H1 (cell line): Measurements from ENCODE around the gene RMDN3. TPM values are rescaled to one million over a fixed set of nuclear protein-coding genes. Genes with fewer than 3 reads are reported as not detected.

Experiments used
- CTCF ChIA-PET: fragments of 300-600 bp; sonication (Branson Sonifier 250); formaldehyde crosslinking; loops from one replicate; lab custom pipeline; 2021; ENCODE audit not compliant: partially characterized antibody; lab: Charles Lee
- POLR2A ChIA-PET: fragments of 300-600 bp; sonication (Branson Sonifier 250); formaldehyde crosslinking; loops from one replicate; lab custom pipeline; 2021; ENCODE audit warnings: inconsistent platforms; ENCODE audit not compliant: partially characterized antibody; lab: Charles Lee
- DNase-seq, 2 experiments: peaks; one replicate each; pipeline versions ENCODE4 v3.0.0 to v3.0.0-alpha.2; 2010 to 2022; ENCODE audit warnings: low spot score in 2 of 2, low read depth in 1 of 2, mixed read lengths in 1 of 2
- FAIRE-seq: peaks from 2 replicates; lab custom pipeline; 2011; peaks lifted over from hg19 to GRCh38; lab: Jason Lieb, UNC
- H2AFZ ChIP-seq: 2 replicates; pipeline ENCODE4 v1.8.1; 2012; ENCODE audit warnings: low read length, inconsistent platforms
- H2AK5ac ChIP-seq: 2 replicates; pipeline ENCODE4 v1.6.1; 2013; ENCODE audit warnings: low read depth, low read length
- H2BK120ac ChIP-seq: replicated peaks from 2 replicates; pipeline ENCODE3; 2013; ENCODE audit warnings: low read depth, low read length, inconsistent platforms
- H2BK12ac ChIP-seq: 2 replicates; pipeline ENCODE4 v1.6.1; 2013; ENCODE audit warnings: low read depth, low read length
- H2BK15ac ChIP-seq: 2 replicates; pipeline ENCODE4 v1.6.1; 2013; ENCODE audit warnings: low read length
- H2BK20ac ChIP-seq: 2 replicates; pipeline ENCODE4 v1.6.1; 2013; ENCODE audit warnings: low read length
- H2BK5ac ChIP-seq: 2 replicates; pipeline ENCODE4 v1.6.1; 2013; ENCODE audit warnings: low read depth, low read length
- H3K14ac ChIP-seq: 2 replicates; pipeline ENCODE4 v1.6.1; 2013; ENCODE audit warnings: inconsistent platforms; ENCODE audit not compliant: insufficient read length
- H3K18ac ChIP-seq: 2 replicates; pipeline ENCODE4 v1.6.1; 2013; ENCODE audit warnings: low read length; ENCODE audit errors: extremely low read depth
- H3K23ac ChIP-seq: 2 replicates; pipeline ENCODE4 v1.6.1; 2013; ENCODE audit warnings: inconsistent platforms; ENCODE audit not compliant: insufficient read length
- H3K23me2 ChIP-seq: 2 replicates; pipeline ENCODE4 v1.6.1; 2013; ENCODE audit warnings: low read depth, low read length
- H3K27ac ChIP-seq: 2 replicates; pipeline ENCODE4 v1.6.1; 2011; ENCODE audit warnings: low read depth, low read length, inconsistent platforms
- H3K27me3 ChIP-seq, 4 experiments: replicated peaks in 1 of 4; 1 replicate in 1 of 4; 2 replicates in 3 of 4; pipeline versions ENCODE4 v1.6.1 to v1.8.1; 2011 to 2013; ENCODE audit warnings: low read length in 3 of 4, mild to moderate bottlenecking in 3 of 4, inconsistent platforms in 2 of 4, mixed read lengths in 2 of 4, moderate library complexity in 1 of 4; ENCODE audit not compliant: control insufficient read depth in 3 of 4, insufficient read depth in 3 of 4; ENCODE audit errors: extremely low read depth in 1 of 4
- H3K36me3 ChIP-seq, 4 experiments: 2 replicates each; pipeline versions ENCODE4 v1.6.1 to v1.8.1; 2011 to 2013; ENCODE audit warnings: mild to moderate bottlenecking in 4 of 4, low read length in 3 of 4, moderate library complexity in 2 of 4, control low read depth in 1 of 4, inconsistent platforms in 1 of 4; ENCODE audit not compliant: insufficient read depth in 4 of 4, control insufficient read depth in 2 of 4
- H3K4ac ChIP-seq: replicated peaks from 2 replicates; pipeline ENCODE3; 2013; ENCODE audit warnings: low read length, low read depth, mixed read lengths, inconsistent platforms; ENCODE audit not compliant: insufficient read length
- H3K4me1 ChIP-seq, 4 experiments: replicated peaks in 1 of 4; 1 replicate in 1 of 4; 2 replicates in 3 of 4; pipeline versions ENCODE4 v1.6.1 to v1.8.1; 2011 to 2013; ENCODE audit warnings: low read length in 3 of 4, inconsistent platforms in 2 of 4, mixed read lengths in 1 of 4; ENCODE audit not compliant: insufficient read depth in 4 of 4, control insufficient read depth in 3 of 4
- H3K4me2 ChIP-seq, 2 experiments: 2 replicates each; pipeline versions ENCODE4 v1.6.1 to v1.8.1; 2011 to 2013; ENCODE audit warnings: low read depth in 2 of 2, low read length in 2 of 2, control low read depth in 1 of 2, inconsistent platforms in 1 of 2, mild to moderate bottlenecking in 1 of 2; ENCODE audit not compliant: insufficient read depth in 1 of 2
- H3K4me3 ChIP-seq, 4 experiments: fragments of 200-600, 300-600 bp in 1 of 4; sonication (generic), shearing (Covaris generic), sonication (Bioruptor Twin) in 1 of 4; 2 replicates each; pipeline versions ENCODE4 v1.5.1 to v1.8.1; 2011 to 2016; ENCODE audit warnings: low read length in 4 of 4, low read depth in 3 of 4, control low read depth in 2 of 4, inconsistent platforms in 2 of 4, mild to moderate bottlenecking in 2 of 4, mixed read lengths in 1 of 4, moderate library complexity in 1 of 4; ENCODE audit not compliant: insufficient read depth in 2 of 4; ENCODE audit errors: extremely low read depth in 1 of 4
- H3K56ac ChIP-seq: replicated peaks from 2 replicates; pipeline ENCODE3; 2013; ENCODE audit warnings: low read depth, mild to moderate bottlenecking, mixed read lengths, low read length, inconsistent platforms; ENCODE audit not compliant: insufficient read length
- H3K79me1 ChIP-seq: 2 replicates; pipeline ENCODE4 v1.6.1; 2013; ENCODE audit warnings: low read depth, low read length, control low read depth
- H3K79me2 ChIP-seq, 2 experiments: 2 replicates each; pipeline versions ENCODE4 v1.6.1 to v1.8.1; 2012 to 2013; ENCODE audit warnings: low read length in 2 of 2, mild to moderate bottlenecking in 2 of 2, inconsistent platforms in 1 of 2; ENCODE audit not compliant: insufficient read depth in 2 of 2, control insufficient read depth in 1 of 2
- H3K9ac ChIP-seq, 4 experiments: replicated peaks in 1 of 4; 1 replicate in 1 of 4; 2 replicates in 3 of 4; pipeline versions ENCODE4 v1.6.1 to v1.8.1; 2011 to 2013; ENCODE audit warnings: low read depth in 3 of 4, low read length in 3 of 4, control low read depth in 2 of 4, mild to moderate bottlenecking in 2 of 4, moderate library complexity in 2 of 4, inconsistent platforms in 1 of 4; ENCODE audit errors: extremely low read depth in 1 of 4
- H3K9me3 ChIP-seq, 2 experiments: 2 replicates each; pipeline versions ENCODE4 v1.6.1 to v1.8.1; 2012 to 2013; ENCODE audit warnings: mild to moderate bottlenecking in 2 of 2, moderate library complexity in 2 of 2, control low read depth in 1 of 2, inconsistent platforms in 1 of 2, low read depth in 1 of 2, low read length in 1 of 2, mixed read lengths in 1 of 2; ENCODE audit not compliant: insufficient read depth in 2 of 2
- H4K20me1 ChIP-seq, 2 experiments: replicated peaks in 1 of 2; 2 replicates each; pipeline versions ENCODE3 to v1.8.1; 2011 to 2013; ENCODE audit warnings: inconsistent platforms in 2 of 2, low read length in 2 of 2, mild to moderate bottlenecking in 1 of 2; ENCODE audit not compliant: insufficient read depth in 2 of 2, control insufficient read depth in 1 of 2
- H4K5ac ChIP-seq: 2 replicates; pipeline ENCODE4 v1.6.1; 2013; ENCODE audit warnings: low read length, low read depth, mixed read lengths, inconsistent platforms; ENCODE audit not compliant: insufficient read length
- H4K8ac ChIP-seq: 2 replicates; pipeline ENCODE4 v1.8.0; 2013; ENCODE audit warnings: mild to moderate bottlenecking, moderate library complexity, low read length, inconsistent platforms; ENCODE audit not compliant: insufficient read depth; ENCODE audit errors: extremely low read depth
- H4K91ac ChIP-seq: replicated peaks from 2 replicates; pipeline ENCODE3; 2013; ENCODE audit warnings: low read length, mixed read lengths, inconsistent platforms; ENCODE audit not compliant: insufficient read length
- ATF3 ChIP-seq: IDR thresholded peaks from 2 replicates; pipeline ENCODE4 v1.6.1; 2011; ENCODE audit warnings: low read depth, mild to moderate bottlenecking, low read length; ENCODE audit not compliant: insufficient read depth
- CEBPB ChIP-seq: IDR thresholded peaks from 2 replicates; pipeline ENCODE4 v1.6.1; 2012; ENCODE audit warnings: low read depth, low read length
- E2F6 ChIP-seq: IDR thresholded peaks from 2 replicates; pipeline ENCODE4 v1.6.1; 2012; ENCODE audit warnings: inconsistent platforms
- JUND ChIP-seq: IDR thresholded peaks from 2 replicates; pipeline ENCODE4 v1.6.1; 2011; ENCODE audit warnings: mild to moderate bottlenecking, improper control_type of control experiment, low read length
- RNF2 ChIP-seq: fragments of 200-900, 300-1000 bp; sonication (generic); IDR thresholded peaks from 2 replicates; pipeline ENCODE4 v1.7.1; 2016; ENCODE audit warnings: borderline replicate concordance, low read depth, mild to moderate bottlenecking, antibody characterized with exemption, low read length; ENCODE audit not compliant: poor library complexity, severe bottlenecking; ENCODE audit errors: missing control alignments
- WGBS, 2 experiments: shearing (Covaris generic) in 1 of 2; methylation state at CpG; one replicate each; pipeline versions ENCODE4 v1.1.6 to v1.1.7; 2013 to 2015; ENCODE audit warnings: low lambda C conversion rate in 2 of 2, mixed read lengths in 2 of 2, inconsistent platforms in 1 of 2, low coverage in 1 of 2, missing lambda C conversion rate in 1 of 2; ENCODE audit not compliant: insufficient replicate concordance in 2 of 2, insufficient coverage in 1 of 2, insufficient read length in 1 of 2; ENCODE audit errors: extremely low coverage in 1 of 2, missing lambda C conversion rate in 1 of 2; 5-methylcytosine and 5-hydroxymethylcytosine counted together
- polyA plus RNA-seq, 7 experiments: library from polyadenylated mRNA; depleted of rRNA in 3 of 7; stranded (reverse) in 5 of 7; unstranded in 2 of 7; fragments of >200 nt in 5 of 7; fragments of 200-250 nt in 2 of 7; gene quantifications; 1 replicate in 5 of 7; 2 replicates in 1 of 7; 4 replicates in 1 of 7; pipeline versions ENCODE4 v1.2.1 to v1.2.3, GENCODE V29; 2011 to 2013; ENCODE audit warnings: missing spikeins in 2 of 7, mixed read lengths in 2 of 7
- total RNA-seq: library from RNA; stranded (reverse); fragmentation: NEBNext Ultra II Directional; extraction: Animal tissue kit (Norgen Biotek cat#: 25700); gene quantifications from 2 replicates; pipeline ENCODE4 v1.2.1, GENCODE V29; 2021

Gene RMDN3
- total and polyA plus RNA-seq, 2 of the 8 experiments (the other 6 are each of a cell fraction or from before 2014, with no cell fraction given): 10.8 to 24.1 TPM

GRCh38 chr15:40746916-40747418 is 8.1 kb downstream of the RMDN3 start:
- DNase-seq (no peak), FAIRE-seq (no peak)
- 90% methylated on average over 3 of the region's 3 CpGs; no CpG with 5 or more reads in 1 of the 2 experiments for WGBS, 2 experiments
- no peak overlapping the region for H3K4ac ChIP-seq
- H3K56ac ChIP-seq: no peak overlapping the region
- no peak overlapping the region for H4K5ac ChIP-seq
- no peak overlapping the region for H3K23ac ChIP-seq
- H2AK5ac ChIP-seq: no peak overlapping the region
- no peak overlapping the region for H3K4me2 ChIP-seq
- peaks cover 0 to 4% of the 10 kb centered on the region in 2 experiments; a peak in 1 of 4 replicates for H3K79me2 ChIP-seq
- H2BK12ac ChIP-seq: no peak overlapping the region
- H3K27me3 ChIP-seq: no peaks in the 10 kb centered on the region
- no peaks in the 10 kb centered on the region for H4K20me1 ChIP-seq
- H2BK5ac ChIP-seq: no peak overlapping the region
- no peak overlapping the region for H2BK20ac ChIP-seq
- H3K79me1 ChIP-seq: 0 out of 2 replicates have a peak, but pooled peaks cover 2% of the 10 kb centered on the region
- peaks cover 0 to 11% (median 3%) of the 10 kb centered on the region in 4 experiments; a peak in 5 of 8 replicates for H3K36me3 ChIP-seq
- no peaks in the 10 kb centered on the region for H3K23me2 ChIP-seq
- ChIA-PET CTCF (interaction anchor here (0.6 to 6.8 kb wide), 25 partner anchors 8 to 627 kb away, joined by 3 to 70 read pairs (median 4); partner anchors contain the start of genes C15orf62, DNAJC17, GCHFR and RHOV), POLR2A (interaction anchor here (0.6 to 1.8 kb wide), 12 partner anchors 9 to 207 kb away, joined by 3 to 11 read pairs (median 4); partner anchors contain the start of genes GCHFR, RAD51 and SPINT1)
- no peak overlapping the region for H4K91ac ChIP-seq
- H3K27ac ChIP-seq: no peak overlapping the region
- no peak overlapping the region for H2AFZ ChIP-seq
- no peak overlapping the region for H3K4me3 ChIP-seq
- no peak overlapping the region for H3K14ac ChIP-seq
- H2BK120ac ChIP-seq: no peak overlapping the region
- no peak overlapping the region for H3K18ac ChIP-seq
- no peak overlapping the region for H4K8ac ChIP-seq
- H3K4me1 ChIP-seq: peaks cover 0 to 2% (median 0%) of the 10 kb centered on the region in 4 experiments; a peak in 1 of 7 replicates
- H3K9me3 ChIP-seq: no peaks in the 10 kb centered on the region
- TF ChIP-seq JUND: peak; percentile 46; the same call in 1 of the 2 replicates
- 0 out of 2 replicates have a peak, but pooled peaks have one; percentile 30 for TF ChIP-seq ATF3
- TF ChIP-seq RNF2: no peak
- TF ChIP-seq CEBPB: peak; percentile 46; the same call in 1 of the 2 replicates
- no peak for TF ChIP-seq E2F6
- H2BK15ac ChIP-seq: no peak overlapping the region
- no peak overlapping the region for H3K9ac ChIP-seq
